GM12872 (cell line): ENCODE measurements around the gene BANK1.

Experiments
- CTCF ChIP-seq: IDR thresholded peaks from 3 replicates; pipeline ENCODE4 v1.5.1; 2011; ENCODE audit warnings: low read depth, mild to moderate bottlenecking, low read length, moderate library complexity; ENCODE audit not compliant: insufficient read depth

Gene BANK1

GRCh38 chr4:102089850-102090621 is 299.5 kb downstream of the BANK1 start:
- no peak for TF ChIP-seq CTCF

GRCh38 chr4:102091656-102092055 is 301.1 kb downstream of the BANK1 start:
- TF ChIP-seq CTCF: no peak

- TF ChIP-seq CTCF: no peak
Measured at GRCh38 chr4:102094481-102094880, 304.0 kb downstream of the BANK1 start.

DNA sequence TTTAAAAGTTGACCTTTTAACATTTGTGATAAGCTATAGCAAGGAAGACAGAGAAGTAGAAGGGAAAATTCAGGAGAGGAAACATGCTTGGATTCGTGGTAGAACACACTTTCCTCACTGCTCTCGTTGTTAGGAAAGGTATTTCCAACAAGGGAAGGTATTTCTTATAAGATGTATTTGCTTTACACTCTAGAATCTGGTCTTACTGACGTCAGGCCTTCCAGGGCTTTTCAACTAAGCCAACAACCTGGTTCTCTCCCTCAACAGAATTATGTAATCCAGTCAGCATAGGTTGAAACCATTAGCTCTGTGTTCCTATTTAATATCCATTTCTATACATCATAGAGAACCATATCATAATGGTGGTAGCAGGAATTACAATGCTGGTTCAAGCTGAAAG is 312.8 kb downstream of the BANK1 start:
- TF ChIP-seq CTCF: no peak

DNA sequence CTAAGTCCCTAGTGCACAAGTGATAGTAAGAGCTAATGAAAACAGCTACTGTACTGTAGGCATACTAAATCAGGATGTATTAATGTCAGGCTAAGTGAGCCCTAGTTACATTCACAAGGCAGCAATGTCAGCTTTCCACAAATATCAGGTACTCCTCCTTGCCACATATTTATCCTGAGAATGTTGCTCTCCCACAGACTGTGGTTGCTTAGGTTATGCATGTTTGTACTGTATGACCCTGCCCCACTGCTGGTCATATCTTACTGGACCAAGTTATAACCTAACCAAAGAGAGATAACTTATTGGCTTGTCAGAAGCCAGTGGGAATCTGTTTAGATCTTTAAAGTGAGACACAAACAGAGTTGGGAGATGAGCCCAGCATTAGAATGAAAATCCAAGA is 313.7 kb downstream of the BANK1 start:
- no peak for TF ChIP-seq CTCF

- no peak for TF ChIP-seq CTCF
Measured at GRCh38 chr4:102105983-102106382, 315.5 kb downstream of the BANK1 start.

GRCh38 chr4:102114118-102114630 is 323.6 kb downstream of the BANK1 start:
- TF ChIP-seq CTCF: no peak
